ENCODE data around the gene TECPR1. TPM values are rescaled to one million over a fixed set of nuclear protein-coding genes. Genes with fewer than 3 reads are reported as not detected.

Gene TECPR1
- total RNA-seq, 1 donor = 24.5 TPM

DNA sequence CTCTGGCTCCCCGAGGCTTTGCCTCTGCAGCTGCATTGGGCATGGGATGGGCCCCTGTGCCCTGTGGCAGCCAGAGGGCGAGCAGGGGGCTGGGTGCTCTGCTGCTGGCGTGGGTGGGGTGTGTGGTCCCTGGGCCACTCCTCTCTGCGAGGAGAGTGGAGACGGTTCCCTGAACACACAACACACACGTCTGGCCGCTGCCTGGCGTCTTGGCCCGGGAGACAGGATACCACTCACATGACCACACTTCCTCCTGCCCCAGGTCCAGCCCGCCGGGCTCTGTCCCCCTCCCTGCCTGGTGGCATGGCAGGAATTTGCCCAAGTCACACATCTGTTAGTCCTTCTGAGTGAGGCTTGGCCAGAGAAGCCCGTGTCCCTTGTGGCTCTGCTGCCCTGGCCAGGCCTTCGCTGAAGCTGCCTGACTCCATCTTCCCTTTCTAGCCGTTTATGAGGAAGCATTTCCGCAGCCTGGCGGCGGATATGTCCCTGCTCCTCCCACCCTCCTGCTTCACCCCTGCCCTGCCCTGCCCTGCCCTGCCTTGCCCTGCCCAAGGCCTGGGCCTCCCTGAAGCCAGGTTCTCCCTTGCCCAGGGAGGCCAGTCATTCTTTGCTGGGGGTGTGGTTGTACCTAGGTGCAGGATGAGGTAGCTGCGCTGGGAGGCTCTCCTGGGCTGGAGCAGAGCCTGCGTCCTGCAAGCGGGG, 32.5 kb upstream of the TECPR1 start:
- peak in 2 of 3 donors; percentile 48 to 63 for DNase-seq (ENCODE audit: low read depth in 2 of 3, low spot score in 2 of 3)

DNA sequence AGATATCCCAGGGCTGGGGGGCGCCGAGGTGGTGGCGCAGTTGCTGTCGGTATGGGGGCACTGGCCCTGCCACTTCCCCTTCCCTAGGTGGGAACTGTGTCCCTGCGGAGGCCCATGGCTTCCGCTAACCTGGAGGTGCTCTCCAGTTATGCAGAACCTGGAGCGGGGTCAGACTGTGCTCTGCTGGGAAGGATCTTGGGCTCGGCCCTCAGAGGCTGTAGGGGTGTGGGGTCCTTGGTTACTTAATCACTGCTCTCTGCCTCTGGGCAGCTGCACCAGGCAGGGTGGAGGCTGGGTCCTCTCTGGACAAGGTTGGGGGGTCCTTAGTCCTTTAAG, 31.8 kb upstream of the TECPR1 start:
- no peak for DNase-seq (ENCODE audit: low read depth in 2 of 3, low spot score in 2 of 3)

DNA sequence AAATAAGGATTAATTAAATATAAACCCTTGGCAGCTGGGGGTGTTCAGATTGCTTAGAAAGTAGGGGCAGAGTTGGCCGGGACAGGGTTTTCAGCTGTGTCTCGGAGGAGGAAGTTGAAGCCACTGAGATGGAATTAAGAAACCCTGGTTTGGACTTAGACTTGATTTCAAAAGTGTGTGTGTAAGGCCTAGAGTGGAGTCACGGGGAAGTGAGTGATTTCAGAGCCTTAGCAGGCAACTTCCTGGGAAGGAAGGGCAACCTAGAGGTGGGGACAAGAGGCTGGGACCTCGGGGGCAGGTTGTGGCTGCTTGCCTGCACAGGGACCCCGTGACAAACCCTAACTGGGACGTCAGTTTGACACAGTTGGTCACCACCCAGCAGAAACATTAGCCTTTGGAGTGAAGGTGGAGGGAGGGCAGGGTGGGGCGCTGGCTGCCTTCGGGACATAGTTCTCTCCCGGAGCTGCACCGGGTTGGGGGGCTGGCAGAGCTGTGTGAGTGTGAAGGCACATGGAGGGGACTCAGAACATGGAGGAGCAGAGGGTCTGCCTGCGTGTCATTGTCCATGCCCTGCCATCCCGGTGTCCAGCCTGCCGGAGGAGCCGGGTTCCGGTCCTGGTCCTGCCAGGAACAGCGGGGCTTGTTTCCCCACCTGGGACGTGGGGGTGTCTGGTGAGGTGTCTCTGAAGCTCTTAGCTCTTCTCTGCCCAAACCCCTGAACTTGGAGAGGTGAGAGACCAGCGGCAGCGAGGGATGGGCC, 31.3 kb upstream of the TECPR1 start:
- peak in 2 of 3 donors; percentile 28 to 37 for DNase-seq (ENCODE audit: low read depth in 2 of 3, low spot score in 2 of 3)

DNA sequence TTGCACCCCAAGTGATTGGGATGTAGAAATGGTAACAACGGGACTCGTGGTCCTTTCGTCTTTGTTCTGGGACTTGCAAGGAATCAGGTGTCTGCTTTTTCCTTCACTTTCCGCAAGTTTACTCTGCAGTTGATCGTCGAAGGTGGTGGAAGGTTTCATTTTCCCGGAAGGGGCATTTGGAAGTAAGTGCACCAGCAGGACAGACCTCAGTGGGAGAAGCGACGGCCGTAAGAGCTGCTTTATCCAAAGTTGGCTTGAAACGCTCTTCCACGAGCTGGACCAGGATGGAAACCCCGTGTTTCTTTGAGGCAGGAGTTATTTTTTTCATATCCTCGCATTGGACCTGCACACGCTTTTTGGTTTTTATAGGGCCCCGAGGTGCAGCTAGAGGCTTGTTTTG, 30.7 kb upstream of the TECPR1 start:
- DNase-seq (ENCODE audit: low read depth in 2 of 3, low spot score in 2 of 3) = no peak

DNA sequence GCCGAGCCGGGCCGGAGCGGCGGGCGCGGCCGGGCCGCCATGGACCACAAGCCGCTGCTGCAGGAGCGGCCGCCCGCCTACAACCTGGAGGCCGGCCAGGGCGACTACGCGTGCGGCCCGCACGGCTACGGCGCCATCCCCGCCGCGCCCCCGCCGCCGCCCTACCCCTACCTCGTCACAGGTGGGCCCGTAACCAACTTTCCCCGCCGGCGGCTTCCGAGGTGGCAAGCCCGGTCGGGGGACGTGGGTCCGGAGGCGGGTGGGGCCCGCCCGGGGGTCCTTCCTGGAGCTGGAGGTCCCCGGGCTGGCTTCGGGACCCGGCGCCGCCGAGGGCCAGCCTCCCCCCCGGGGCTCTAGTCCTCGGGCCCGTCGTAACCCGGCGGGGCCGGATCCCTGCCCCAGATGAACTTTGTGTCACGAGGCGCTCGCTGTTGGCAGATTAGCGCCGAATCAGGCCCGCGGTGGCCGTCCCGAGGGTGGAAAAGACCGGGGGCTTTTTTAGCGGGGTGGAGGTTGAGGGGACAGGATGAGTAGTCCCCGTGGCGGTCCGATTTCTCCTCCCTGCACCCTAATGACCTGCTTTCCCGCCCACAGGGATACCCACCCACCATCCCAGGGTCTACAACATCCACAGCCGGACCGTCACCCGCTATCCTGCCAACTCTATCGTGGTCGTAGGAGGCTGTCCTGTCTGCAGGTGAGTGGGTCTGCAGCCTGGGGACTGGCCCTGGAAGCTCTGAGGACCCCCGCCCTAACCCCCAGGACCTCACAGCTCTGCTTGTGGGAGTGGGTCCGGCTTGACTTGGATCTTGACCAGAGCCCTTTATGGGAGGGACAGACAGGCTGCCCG, 29.9 kb upstream of the TECPR1 start:
- peak in 2 of 3 donors; percentile 17 to 28 for DNase-seq (ENCODE audit: low read depth in 2 of 3, low spot score in 2 of 3)

DNA sequence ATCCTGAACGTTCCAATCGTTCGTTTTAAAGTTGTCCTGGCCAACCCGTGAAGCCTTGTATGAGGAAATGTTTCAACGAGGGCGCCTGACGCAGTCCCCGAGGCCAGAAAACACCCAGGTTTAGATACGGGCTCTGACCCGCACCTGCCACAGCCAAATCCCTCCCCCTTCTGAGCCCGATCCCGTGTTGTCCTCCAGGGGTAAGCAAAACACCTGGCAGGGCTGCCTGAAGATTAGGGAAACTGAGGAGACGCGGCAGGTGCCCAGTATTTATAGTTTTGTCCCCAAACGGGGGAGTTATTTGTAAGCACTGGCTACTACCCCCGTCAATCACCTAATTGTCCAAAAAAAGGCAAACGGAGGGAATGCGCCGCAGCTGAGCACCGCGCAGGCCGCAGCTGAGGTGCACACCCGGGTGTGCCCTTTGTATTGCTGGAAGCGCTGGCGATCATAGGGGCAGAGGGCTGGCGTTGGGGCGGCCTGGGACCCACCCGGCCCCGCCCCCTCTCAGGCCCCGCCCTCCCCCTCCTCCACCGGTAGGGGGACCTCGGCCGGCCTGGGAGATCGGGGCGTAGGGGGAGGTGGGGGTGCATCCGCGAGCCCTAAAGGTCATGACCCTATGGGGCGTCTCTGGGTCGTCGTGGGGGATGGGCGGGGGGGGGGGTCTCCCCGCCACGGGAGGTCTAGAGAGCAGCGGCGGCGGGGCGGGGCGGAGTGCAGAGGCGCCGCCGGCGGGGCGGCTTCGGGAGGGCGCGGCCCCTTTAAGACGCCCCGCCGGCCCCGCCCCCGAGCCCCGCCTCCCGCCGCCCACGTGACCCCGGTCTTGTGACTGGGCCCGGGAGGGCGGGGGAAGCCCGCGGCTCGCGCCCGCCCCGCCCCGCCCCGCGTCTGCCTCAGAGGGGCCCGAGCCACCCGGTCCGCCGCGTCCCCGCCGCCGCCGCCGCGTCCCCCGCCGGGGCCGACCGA, 29.0 kb upstream of the TECPR1 start, which contains the start of gene BRI3:
Gene BRI3 (plus strand): TSS at position 896 of the 966 bp plus-strand sequence. CDS start 110 bp downstream, outside the sequence.
- peak; percentile 75 to 93 (median 88) for DNase-seq (ENCODE audit: low read depth in 2 of 3, low spot score in 2 of 3)

DNA sequence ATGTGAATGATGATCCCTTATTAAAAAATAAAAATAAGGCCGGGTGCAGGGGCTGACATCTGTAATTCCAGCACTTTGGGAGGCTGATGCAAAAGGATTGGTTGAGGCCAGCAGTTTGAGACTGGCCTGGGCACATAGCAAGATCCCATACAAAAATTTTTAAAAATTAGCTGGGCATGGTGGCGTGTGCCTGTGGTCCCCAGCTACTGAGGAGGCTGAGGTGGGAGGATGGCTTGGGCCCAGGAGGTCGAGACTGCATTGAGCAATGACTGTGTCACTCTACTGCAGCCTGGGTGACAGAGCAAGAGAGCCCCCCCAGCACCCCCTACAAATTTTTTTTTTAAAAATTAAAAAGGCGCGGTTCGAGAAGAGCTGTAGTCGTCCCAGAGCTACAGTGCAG, 28.3 kb upstream of the TECPR1 start:
- no peak for DNase-seq (ENCODE audit: low read depth in 2 of 3, low spot score in 2 of 3)

DNA sequence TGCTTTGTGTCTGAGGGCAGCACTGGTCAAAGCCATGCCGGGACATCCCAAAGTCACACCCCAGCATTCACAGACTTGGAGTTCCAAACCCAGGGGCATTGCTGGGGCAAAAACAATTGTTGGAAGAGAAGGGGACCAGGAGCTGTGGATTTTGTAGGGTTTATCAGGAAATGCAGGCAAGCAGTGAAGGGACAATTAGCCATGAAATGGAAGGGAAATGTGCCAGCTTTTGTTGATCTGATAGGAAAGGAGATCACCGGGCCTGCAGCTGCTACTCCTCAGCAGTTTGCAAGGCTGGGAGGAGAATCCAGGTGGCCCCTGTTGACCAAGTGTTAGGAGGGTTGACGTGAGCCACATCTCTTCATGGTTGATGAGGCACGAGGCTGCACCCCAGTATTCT, 26.9 kb upstream of the TECPR1 start:
- no peak for DNase-seq (ENCODE audit: low read depth in 2 of 3, low spot score in 2 of 3)

DNA sequence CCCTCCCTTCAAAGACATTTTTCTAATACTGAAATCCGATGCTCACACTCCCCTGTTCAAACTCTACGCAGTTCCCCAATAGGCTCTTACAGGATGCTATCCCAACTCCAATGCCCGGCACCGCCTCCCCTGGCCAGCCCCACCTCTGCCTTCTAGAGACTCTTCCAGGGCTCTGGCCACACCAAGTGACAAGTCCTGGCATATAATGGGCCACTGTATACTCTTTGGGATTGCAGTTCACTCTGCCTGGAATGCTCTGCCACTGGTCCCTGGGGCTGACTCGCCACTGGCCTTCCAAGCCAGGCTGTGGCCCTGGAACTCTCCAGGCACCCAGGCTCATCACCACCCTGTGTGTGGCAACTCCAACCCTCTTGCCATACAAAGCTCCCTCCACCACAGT, 26.4 kb upstream of the TECPR1 start:
- no peak for DNase-seq (ENCODE audit: low read depth in 2 of 3, low spot score in 2 of 3)

DNA sequence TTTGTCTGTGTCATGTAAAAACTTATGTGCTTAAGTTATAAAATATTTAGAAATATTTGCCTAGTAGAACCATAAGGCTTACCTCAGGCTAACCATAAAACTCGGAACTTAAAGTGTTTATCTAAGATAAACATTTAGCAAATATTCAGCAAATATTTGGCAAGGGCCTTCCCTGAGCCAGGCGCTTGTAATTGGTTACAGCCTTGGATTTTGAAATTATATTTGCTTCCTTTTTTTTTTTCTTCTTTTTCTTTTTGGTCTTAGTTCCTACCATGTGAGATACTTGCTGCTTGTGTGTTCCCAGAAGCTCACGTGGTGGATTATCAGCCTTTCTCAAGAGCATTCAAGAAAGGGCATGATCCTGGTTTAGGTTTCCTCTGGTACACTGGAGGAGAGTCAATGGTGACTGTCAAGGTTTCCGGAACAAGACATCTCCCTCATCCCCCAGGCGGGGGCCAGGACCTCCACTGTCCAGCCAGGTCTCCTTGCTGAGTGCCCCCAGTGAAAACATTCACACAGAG, 24.3 kb upstream of the TECPR1 start:
- no peak for DNase-seq (ENCODE audit: low read depth in 2 of 3, low spot score in 2 of 3)

DNA sequence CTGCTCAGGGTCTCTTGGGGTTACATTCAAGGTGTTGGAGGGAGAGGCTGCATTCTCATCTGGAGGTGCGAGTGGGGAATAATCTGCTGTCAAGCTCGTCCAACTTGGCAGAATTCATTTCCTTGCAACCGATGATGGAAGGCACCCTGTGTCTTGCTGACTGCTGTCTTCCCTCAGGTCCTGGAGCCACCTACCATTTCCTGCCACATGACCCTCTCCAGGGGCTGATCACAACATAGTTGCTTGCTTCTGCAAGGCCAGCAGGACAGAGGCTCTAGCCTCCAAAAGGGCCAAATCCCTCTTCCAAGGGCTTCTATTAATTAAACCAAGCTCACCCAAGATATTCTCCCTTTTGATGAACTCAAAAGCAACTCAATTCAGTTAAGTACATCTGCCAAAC, 15.3 kb upstream of the TECPR1 start:
- DNase-seq (ENCODE audit: low read depth in 2 of 3, low spot score in 2 of 3) = no peak

DNA sequence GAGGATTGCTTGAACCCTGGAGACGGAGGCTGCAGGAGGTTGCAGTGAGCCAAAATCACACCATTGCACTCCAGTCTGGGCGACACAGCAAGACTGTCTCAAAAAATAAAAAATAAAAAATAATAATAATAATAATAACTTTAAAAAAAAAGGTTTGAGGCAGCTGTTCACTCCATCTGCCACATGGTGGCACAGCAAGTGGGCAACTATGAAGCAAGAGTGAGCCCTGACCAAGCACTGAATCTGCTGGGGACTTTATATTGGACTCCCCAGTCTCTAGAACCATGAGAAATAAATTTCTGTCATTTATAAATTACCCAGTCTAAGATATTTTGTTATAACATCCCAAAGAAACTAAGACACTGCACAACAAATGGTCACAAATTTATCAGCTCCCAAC, 14.8 kb upstream of the TECPR1 start:
- DNase-seq (ENCODE audit: low read depth in 2 of 3, low spot score in 2 of 3) = peak in 1 of 3 donors; percentile 30

DNA sequence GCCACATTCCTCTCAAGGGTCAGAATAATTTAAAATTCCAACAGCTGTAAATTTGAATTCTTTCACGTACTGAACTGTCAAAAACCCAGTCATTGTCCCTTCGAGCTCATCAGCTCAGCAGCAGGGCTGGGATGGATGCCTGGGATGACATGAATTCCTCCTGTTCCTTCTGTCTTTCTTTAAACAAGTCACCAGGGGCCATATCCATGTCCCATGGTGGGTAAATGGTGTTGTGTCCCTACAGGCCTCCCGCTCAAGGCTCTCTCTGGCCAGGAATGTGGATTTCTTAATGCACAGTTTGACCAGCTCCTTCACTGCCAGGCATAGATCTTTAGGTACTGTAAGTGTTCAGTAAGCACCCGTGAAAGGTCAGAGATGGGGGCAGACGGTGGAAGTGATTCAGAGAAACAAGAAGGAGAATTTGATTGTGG, 13.8 kb upstream of the TECPR1 start:
- no peak for DNase-seq (ENCODE audit: low read depth in 2 of 3, low spot score in 2 of 3)

DNA sequence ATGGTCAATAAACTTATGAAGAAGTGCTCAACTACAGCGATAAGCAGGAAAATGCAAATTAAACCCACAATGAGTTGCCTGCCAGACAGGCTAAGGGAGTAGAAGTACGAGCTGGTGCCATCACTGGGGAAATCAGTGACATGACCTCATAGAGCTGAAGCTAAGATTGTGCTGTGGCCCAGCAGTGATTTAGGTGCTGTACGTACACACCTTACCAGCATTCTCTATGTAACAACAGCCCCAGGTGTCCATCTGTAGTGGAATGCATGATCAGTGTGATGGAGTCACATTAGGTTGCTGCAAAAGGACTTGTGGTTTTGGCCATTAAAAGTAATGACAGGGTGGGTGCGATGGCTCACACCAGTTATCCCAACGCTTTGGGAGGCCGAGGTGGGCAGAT, 5.7 kb upstream of the TECPR1 start:
- no peak for DNase-seq (ENCODE audit: low read depth in 2 of 3, low spot score in 2 of 3)

DNA sequence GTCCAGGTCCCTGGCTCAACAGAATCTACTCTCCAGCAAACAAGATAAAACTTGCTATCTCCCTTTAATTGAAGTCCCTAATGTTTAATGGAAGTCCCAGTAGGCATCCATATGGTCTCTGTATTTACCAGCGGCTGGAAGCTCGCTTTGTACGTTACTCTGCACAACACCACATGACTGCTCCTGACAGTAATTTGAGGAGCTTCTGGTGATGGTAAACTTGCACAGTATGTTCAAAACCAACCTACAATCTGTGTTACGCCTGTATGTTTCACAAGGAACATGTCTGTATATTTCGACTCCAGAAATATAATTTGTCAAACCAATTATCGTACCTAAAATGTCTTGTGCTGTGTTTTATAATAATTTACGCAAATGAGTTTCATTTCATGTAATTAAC, 4.4 kb upstream of the TECPR1 start:
- no peak for DNase-seq (ENCODE audit: low read depth in 2 of 3, low spot score in 2 of 3)

DNA sequence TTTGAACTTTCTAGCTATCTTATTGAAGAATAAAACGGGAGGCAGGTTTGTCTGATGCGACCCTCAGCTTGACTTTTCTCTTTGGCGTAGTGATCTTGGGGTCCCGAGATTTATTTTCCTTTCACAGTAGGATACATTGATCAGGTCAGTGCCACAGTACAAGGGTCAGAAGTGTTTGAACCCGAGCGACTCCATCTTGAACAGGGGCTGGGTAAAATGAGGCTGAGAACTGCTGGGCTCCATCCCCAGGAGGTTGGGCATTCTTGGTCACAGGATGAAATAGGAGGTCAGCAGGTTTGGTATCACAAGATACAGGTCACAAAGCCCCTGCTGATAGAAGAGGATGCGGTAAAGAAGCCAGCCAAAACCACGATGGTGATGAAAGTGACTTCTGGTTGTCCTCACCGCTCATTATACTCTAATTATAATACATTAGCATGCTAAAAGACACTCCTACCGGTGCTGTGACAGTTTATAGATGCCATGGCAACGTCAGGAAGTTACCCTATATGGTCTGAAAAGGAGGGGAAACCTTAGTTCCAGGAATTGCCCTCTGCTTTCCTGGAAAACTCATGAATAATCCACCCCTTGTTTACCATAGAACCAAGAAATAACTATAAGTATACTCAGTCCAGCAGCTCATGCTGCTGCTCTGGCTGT, 3.0 kb upstream of the TECPR1 start:
- DNase-seq (ENCODE audit: low read depth in 2 of 3, low spot score in 2 of 3) = peak in 1 of 3 donors; percentile 10

DNA sequence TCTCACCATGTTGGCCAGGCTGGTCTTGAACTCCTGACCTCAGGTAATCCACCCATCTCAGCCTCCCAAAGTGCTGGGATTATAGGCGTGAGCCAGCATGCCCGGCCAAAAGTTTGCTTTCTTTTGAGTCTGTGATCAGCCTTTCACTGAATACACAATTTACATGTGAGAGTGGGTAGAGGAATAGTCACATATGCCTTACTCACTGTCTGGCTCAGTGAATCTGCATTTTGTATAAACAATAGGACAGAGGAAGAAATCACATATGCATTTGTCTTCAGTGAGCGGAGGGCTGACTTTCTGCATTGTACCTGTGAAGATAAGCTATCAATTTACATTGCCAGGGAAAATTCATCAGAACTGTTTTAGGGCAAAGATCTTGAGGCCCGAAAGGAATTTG, 2.5 kb upstream of the TECPR1 start:
- no peak for DNase-seq (ENCODE audit: low read depth in 2 of 3, low spot score in 2 of 3)

DNA sequence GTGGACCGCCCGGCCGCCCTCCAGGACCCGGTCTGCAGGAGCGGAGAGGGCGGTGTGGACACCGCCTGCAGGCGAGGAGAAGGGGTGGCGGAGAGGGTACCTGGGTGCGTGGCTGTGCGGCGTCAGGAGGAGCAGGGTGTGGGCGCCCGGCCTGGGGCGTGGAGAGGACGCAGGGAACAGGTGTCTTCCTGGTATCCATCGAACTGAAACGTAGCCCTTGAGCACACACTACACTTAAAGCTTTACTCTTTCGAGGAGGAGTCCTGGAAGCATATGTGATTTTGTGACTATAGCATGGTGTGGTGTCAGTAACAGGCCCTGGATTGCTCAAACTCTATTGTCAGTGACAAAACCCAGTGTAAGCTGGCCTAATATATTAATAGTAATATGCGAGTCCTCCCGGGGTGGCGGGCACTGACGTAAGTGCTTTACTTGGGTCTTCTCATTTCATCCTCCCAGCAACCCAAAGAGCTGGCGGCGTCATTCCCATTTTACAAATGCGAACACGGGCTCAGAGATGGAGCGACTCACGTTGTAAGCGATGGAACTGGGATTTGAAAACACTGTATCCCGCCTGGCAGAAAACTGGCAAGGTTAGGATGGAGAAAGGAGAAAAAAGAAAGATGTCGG, 508 bp upstream of the TECPR1 start:
- no peak for DNase-seq (ENCODE audit: low read depth in 2 of 3, low spot score in 2 of 3)

DNA sequence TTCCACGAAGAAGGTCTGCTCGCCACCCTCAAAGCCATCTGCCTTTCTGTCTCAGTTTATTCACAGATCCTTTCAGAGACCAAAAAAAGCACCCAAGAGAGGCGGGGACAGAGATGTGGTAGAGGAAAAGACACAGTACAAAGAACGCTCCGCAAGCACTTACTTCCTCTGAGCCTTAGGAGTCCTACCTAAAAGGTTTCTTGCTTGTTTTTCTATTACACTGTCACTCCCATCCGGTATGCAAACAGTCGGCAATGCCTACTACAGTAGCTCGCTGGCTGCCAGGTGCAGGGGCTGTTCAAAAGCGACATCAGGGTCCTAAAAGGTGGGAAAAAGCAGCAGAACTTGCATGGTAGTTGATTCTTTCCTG, 816 bp downstream of the TECPR1 start:
- DNase-seq (ENCODE audit: low read depth in 2 of 3, low spot score in 2 of 3) = peak in 2 of 3 donors; percentile 28 to 33
